Gastroesophageal sphincter (tissue), 3 donors: ENCODE measurements around the gene ZMIZ1.

Experiments used
- CTCF ChIP-seq, 4 experiments: fragments of 200-600 bp in 2 of 4; fragments of 450-650 bp in 2 of 4; sonication (generic) in 1 of 4; IDR thresholded peaks; one replicate each; pipeline ENCODE4 v1.5.1; 2017 to 2019; ENCODE audit warnings: antibody characterized with exemption in 4 of 4, mild to moderate bottlenecking in 2 of 4, moderate library complexity in 2 of 4
- POLR2A ChIP-seq, 2 donors: fragments of 450-650 bp; IDR thresholded peaks; one replicate each; pipeline ENCODE4 v1.6.1; 2017; ENCODE audit warnings: antibody characterized with exemption in 2 of 2, mild to moderate bottlenecking in 2 of 2, moderate library complexity in 1 of 2

- no peak for TF ChIP-seq POLR2A (IDR thresholded peaks at IDR 0.05)
- peak; percentile 88 to 95 (median 92) for TF ChIP-seq CTCF (IDR thresholded peaks at IDR 0.05)
Measured at GRCh38 chr10:79196470-79197461, 128.0 kb downstream of the ZMIZ1 start.
